Cardiac septum (tissue), 1 donor: ENCODE measurements around the gene GAGE1. TPM values are rescaled to one million over a fixed set of nuclear protein-coding genes. Genes with fewer than 3 reads are reported as not detected.
"Not testable (repeated sequence)": the region's sequence is repeated elsewhere in the genome, so short reads cannot be mapped to it uniquely, and the experiment has no call there.

Experiments used
- DNase-seq: peaks from one replicate; pipeline ENCODE4 v3.0.0-alpha.2; 2020; ENCODE audit warnings: low spot score
- intact Hi-C: fragments of 100-400 bp; cut with DNase I; formaldehyde crosslinking; loops from one replicate; pipeline ENCODE4 v1.14.0; 2022
- long read RNA-seq: library from polyadenylated mRNA; unstranded; transcript quantifications from one replicate; pipeline ENCODE4 v2.0.0, GENCODE V29; 2021
- total RNA-seq: library from RNA; stranded (reverse); fragmentation: NEBNext Ultra II Directional; extraction: Animal tissue kit (Norgen Biotek cat#: 25700); gene quantifications from one replicate; pipeline ENCODE4 v1.2.1, GENCODE V29; 2021
- donor health status: DM: no; HTN: no; CAD: no.

GAGE1 gene, protein sequence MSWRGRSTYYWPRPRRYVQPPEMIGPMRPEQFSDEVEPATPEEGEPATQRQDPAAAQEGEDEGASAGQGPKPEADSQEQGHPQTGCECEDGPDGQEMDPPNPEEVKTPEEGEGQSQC
- total RNA-seq = not detected
- long read RNA-seq = 0 reads

DNA sequence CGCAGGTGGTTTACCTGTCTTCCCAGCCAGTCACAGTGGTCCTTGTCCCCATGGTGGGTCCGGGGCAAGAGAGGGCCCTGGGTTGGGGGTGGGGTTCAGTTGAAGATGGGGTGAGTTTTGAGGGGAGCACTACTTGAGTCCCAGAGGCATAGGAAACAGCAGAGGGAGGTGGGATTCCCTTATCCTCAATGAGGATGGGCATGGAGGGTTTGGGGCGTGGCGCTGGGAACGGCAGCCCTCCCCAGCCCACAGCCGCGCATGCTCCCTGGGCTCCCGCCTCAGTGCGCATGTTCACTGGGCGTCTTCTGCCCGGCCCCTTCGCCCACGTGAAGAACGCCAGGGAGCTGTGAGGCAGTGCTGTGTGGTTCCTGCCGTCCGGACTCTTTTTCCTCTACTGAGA is at the start of gene GAGE1:
TSS of gene GAGE1 (plus strand) at position 301 of the 400 bp plus-strand sequence. CDS start 1,155 bp downstream, outside the sequence.
- intact Hi-C loops = not testable (repeated sequence)

GRCh38 chrX:49550989-49551388 is 47.8 kb upstream of the GAGE1 start, which contains the start of gene GAGE12E:
TSS of gene GAGE12E (plus strand) at chrX:49551289. CDS start at chrX:49552444, 1,155 bp downstream.
- intact Hi-C loops, DNase-seq: not testable (repeated sequence)

More for the DNA sequence above, at the start of gene GAGE1:
- DNase-seq = not testable (repeated sequence)

DNA sequence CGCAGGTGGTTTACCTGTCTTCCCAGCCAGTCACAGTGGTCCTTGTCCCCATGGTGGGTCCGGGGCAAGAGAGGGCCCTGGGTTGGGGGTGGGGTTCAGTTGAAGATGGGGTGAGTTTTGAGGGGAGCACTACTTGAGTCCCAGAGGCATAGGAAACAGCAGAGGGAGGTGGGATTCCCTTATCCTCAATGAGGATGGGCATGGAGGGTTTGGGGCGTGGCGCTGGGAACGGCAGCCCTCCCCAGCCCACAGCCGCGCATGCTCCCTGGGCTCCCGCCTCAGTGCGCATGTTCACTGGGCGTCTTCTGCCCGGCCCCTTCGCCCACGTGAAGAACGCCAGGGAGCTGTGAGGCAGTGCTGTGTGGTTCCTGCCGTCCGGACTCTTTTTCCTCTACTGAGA is 38.3 kb upstream of the GAGE1 start, which contains the start of gene GAGE12F:
TSS of gene GAGE12F (plus strand) at position 301 of the 400 bp plus-strand sequence. CDS start 1,155 bp downstream, outside the sequence.
- DNase-seq, intact Hi-C loops: not testable (repeated sequence)

GRCh38 chrX:49568728-49569127 is 30.1 kb upstream of the GAGE1 start:
- intact Hi-C loops, DNase-seq: not testable (repeated sequence)

DNA sequence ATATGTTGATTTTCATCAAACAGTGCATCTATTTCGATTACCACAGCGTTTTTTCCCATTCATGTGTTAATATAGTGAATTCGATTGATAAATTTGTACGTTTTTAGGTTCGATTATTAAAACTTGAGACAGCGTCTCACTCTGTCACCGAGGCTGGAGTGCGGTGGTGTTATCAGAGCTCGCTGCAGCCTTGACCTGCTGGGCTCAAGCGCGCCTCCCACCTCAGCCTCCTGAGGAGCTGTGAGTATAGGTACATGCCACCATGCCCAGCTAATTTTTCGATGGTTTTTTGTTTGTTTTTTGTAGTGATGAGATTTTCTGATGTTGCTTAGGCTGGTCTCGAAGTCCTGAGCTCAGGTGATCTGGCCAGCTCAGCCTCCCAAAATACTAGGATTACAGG is 29.7 kb upstream of the GAGE1 start:
- DNase-seq, intact Hi-C loops: not testable (repeated sequence)

DNA sequence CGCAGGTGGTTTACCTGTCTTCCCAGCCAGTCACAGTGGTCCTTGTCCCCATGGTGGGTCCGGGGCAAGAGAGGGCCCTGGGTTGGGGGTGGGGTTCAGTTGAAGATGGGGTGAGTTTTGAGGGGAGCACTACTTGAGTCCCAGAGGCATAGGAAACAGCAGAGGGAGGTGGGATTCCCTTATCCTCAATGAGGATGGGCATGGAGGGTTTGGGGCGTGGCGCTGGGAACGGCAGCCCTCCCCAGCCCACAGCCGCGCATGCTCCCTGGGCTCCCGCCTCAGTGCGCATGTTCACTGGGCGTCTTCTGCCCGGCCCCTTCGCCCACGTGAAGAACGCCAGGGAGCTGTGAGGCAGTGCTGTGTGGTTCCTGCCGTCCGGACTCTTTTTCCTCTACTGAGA is 28.7 kb upstream of the GAGE1 start, which contains the start of gene GAGE12G:
TSS of gene GAGE12G (plus strand) at position 301 of the 400 bp plus-strand sequence. CDS start 1,155 bp downstream, outside the sequence.
- DNase-seq, intact Hi-C loops: not testable (repeated sequence)

DNA sequence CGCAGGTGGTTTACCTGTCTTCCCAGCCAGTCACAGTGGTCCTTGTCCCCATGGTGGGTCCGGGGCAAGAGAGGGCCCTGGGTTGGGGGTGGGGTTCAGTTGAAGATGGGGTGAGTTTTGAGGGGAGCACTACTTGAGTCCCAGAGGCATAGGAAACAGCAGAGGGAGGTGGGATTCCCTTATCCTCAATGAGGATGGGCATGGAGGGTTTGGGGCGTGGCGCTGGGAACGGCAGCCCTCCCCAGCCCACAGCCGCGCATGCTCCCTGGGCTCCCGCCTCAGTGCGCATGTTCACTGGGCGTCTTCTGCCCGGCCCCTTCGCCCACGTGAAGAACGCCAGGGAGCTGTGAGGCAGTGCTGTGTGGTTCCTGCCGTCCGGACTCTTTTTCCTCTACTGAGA is 19.2 kb upstream of the GAGE1 start, which contains the start of gene GAGE12H:
TSS of gene GAGE12H (plus strand) at position 301 of the 400 bp plus-strand sequence. CDS start 1,155 bp downstream, outside the sequence.
- intact Hi-C loops, DNase-seq: not testable (repeated sequence)

GRCh38 chrX:49589196-49589595 is 9.6 kb upstream of the GAGE1 start, which contains the start of gene GAGE2A:
TSS of gene GAGE2A (plus strand) at chrX:49589496. CDS start at chrX:49590651, 1,155 bp downstream.
- intact Hi-C loops, DNase-seq: not testable (repeated sequence)

GRCh38 chrX:49589769-49590478 is 8.9 kb upstream of the GAGE1 start:
- DNase-seq = peak; percentile 78
- intact Hi-C loops = not testable (repeated sequence)

- intact Hi-C loops, DNase-seq: not testable (repeated sequence)
These were observed 8.3 kb upstream of the GAGE1 start for GRCh38 chrX:49590488-49590887.

DNA sequence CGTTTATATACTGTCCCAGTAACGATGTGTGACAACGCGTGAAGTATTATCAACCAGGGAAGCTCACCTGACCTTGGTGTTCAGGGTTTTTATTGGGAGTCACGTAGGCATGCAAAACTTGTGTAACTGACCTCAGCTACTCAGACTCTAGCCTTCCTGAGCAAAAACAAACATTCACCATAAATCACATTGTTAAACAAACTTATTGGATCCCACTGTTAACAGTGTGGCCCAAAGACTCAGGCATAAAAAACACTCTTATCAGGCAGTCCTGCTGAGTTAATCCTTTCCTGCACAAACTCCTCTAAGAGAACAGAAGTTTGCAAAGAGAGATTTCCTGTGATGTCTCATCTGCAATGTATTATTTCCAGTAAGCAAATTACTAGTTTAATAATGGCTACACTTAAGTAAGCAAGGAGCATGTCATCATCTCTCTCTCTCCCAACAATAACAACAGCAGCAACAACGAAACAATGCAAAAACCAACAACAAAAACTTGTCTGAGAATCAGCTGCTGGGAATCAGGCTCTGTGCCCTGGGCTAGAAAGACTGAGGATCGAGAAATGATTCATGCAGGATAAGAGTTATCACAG is 12.0 kb downstream of the GAGE1 start:
- intact Hi-C loops = no loop called here
- no peak for DNase-seq

GRCh38 chrX:49618574-49618973 is 19.8 kb downstream of the GAGE1 start:
- no peak for DNase-seq

DNA sequence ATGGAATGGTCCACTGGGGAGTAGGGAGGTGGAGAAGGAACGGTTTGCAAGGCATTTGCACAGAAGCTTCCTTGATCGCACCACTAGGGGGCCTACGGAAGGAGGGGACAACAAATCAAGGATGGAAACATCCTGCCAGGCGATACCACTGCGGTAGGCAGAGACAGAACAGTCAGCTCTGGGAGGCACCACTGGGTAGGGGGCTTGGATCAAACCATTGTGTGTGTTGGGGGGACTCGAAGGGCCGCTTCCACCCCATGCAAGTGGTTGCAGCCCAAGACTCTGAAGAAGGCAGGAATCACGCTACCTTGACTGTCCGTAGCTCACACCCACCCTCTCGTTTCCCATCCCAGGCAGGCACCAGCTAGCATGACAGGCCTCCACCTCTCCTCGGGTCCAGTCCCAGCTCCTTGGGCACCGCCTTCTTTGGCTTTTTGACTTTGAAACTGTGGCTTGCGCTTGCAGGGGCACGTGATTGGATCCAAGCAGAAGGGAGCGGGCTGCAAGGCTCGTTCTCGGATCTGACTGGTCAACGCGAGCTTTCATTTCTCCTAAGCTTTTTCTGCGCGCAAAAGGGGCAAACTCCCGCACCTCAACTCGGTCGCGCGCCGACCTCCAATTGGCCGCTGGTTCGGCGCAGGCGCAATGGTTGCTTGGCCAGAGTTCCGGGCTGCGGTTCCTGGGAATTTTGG is 28.4 kb downstream of the GAGE1 start:
- DNase-seq = no peak
- intact Hi-C loops = no loop called here

More at GRCh38 chrX:49618574-49618973, 19.8 kb downstream of the GAGE1 start:
- intact Hi-C loops = no loop called here

DNA sequence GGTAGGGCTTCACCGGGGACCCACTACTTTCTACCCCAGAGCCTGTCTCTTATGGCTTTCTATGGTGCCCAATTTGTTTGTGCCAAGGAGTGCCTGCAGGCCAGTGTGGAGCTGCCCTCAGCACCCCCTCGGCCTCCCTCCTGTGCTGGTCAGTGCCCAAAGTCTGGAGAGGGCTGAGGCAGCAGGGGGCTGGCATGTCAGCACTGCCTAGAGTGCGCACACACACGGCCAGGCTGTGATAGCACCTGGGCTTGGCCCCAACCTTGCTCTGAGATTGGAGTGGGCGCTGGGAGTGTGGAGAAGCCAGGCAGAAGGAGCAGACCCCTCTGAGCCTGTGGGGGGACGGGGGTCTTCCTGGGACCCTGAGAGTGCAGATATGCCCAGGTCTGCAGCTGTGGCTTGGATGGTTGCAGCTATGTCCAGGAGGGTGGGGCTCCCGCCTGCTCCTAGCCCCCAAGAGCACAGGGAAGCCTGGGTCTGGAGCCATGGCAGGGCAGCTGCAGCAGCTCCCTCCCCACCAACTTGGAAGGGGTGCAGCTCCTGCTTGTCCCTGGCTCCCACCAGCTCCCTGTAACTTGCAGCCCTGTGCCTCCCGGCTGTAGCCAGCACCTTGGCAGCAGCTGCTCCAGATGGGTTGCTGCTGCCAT is 46.3 kb downstream of the GAGE1 start:
- intact Hi-C loops = no loop called here
- DNase-seq = no peak

DNA sequence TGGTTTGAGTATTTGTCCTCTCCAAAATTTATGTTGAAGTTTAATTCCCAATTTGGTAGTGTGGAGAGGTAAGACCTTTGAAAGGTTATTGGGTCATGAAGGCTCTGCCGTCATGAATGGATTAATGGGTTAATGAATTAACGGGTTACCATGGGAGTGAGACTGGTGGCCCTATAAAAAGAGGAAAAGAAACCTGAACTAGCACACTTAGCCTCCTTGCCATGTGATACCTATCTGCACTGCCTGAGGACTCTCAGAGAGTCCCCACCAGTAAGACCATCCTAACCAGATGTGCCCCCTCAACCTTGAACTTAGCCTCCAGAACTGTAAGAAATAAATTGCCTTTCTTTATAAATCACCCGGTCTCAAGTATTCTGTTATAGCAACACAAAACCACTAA is 57.7 kb downstream of the GAGE1 start:
- DNase-seq = no peak
- intact Hi-C loops = no loop called here
